Chondrocyte (in vitro differentiated cells): Measurements from ENCODE around the gene PTPRJ. TPM values are rescaled to one million over a fixed set of nuclear protein-coding genes. Genes with fewer than 3 reads are reported as not detected.

Experiments
- DNase-seq: peaks from one replicate; pipeline ENCODE4 v3.0.0; 2021; ENCODE audit warnings: mixed read lengths, low spot score
- H3K27ac Mint-ChIP-seq: one replicate; pipeline ENCODE4 v1.8.0; 2021; ENCODE audit warnings: mild to moderate bottlenecking, moderate library complexity, mixed read lengths; ENCODE audit not compliant: unreplicated experiment
- H3K27me3 Mint-ChIP-seq: 2 replicates; pipeline ENCODE4 v1.8.0; 2021; ENCODE audit warnings: low read depth, mixed read lengths
- H3K36me3 Mint-ChIP-seq: 2 replicates; pipeline ENCODE4 v1.8.0; 2021; ENCODE audit warnings: low read depth, mixed read lengths
- H3K4me1 Mint-ChIP-seq: 2 replicates; pipeline ENCODE4 v1.8.0; 2021; ENCODE audit warnings: low read depth, mild to moderate bottlenecking, mixed read lengths
- H3K4me3 Mint-ChIP-seq: one replicate; pipeline ENCODE4 v1.8.0; 2021; ENCODE audit warnings: mild to moderate bottlenecking, moderate library complexity, mixed read lengths; ENCODE audit not compliant: unreplicated experiment
- H3K9me3 Mint-ChIP-seq: 2 replicates; pipeline ENCODE4 v1.8.0; 2021; ENCODE audit warnings: low read depth, mixed read lengths
- CTCF ChIP-seq: fragments of 200-600 bp; sonication (generic); IDR thresholded peaks from 2 replicates; pipeline ENCODE4 v1.5.0; 2021; ENCODE audit warnings: antibody characterized with exemption, mild to moderate bottlenecking, moderate library complexity
- total RNA-seq: library from RNA; stranded (reverse); gene quantifications from 3 replicates; pipeline ENCODE4 v1.2.1, GENCODE V29; 2021

PTPRJ gene
- total RNA-seq, 1 donor from 2014 or later = 18.1 TPM

- no peak overlapping the region for H3K27ac Mint-ChIP-seq
- H3K27me3 Mint-ChIP-seq = no peaks in the 10 kb centered on the region
- no peaks in the 10 kb centered on the region for H3K36me3 Mint-ChIP-seq
- no peak for DNase-seq
- peaks cover 3% of the 10 kb centered on the region for H3K9me3 Mint-ChIP-seq
- H3K4me3 Mint-ChIP-seq = no peak overlapping the region
- TF ChIP-seq CTCF = no peak
- peaks cover 35% of the 10 kb centered on the region for H3K4me1 Mint-ChIP-seq
These were observed 78.4 kb downstream of the PTPRJ start for GRCh38 chr11:48058788-48059187.

GRCh38 chr11:48062649-48063048 is 82.3 kb downstream of the PTPRJ start:
- peak overlapping the region; percentile 94 for H3K27ac Mint-ChIP-seq
- H3K4me1 Mint-ChIP-seq = peaks cover 39% of the 10 kb centered on the region
- TF ChIP-seq CTCF = no peak
- DNase-seq = no peak
- H3K9me3 Mint-ChIP-seq = peaks cover 3% of the 10 kb centered on the region
- H3K36me3 Mint-ChIP-seq = no peaks in the 10 kb centered on the region
- H3K4me3 Mint-ChIP-seq = no peak overlapping the region
- H3K27me3 Mint-ChIP-seq = no peaks in the 10 kb centered on the region

DNA sequence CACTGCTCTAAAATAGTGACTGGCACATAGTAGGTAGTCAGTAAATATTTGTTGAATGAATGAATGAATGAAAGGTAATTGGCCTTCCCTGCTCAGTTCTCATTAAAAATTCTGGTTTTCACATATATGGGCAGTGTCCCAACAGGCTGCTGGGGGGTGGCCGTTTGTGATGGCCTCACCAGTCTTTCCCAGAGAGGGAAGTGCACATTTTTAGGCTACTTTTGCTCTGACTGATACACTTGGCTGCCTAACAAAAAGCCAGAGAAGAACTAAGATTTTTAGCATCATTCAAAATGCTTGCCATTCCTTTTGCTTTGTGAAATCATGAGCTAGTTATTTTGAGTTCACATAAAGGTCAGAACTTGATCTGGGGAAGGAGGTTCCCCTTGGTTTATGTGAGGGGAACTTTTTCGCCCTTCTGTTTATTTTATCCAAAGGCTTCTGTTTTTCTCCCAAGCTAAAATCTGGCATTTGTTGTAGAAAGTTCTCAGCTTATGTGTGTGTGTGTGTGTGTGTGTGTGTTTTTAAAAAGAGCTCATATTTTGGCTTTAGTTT is 83.1 kb downstream of the PTPRJ start:
- Mint-ChIP-seq H3K4me3 (peak overlapping the region; percentile 33), H3K27me3 (no peaks in the 10 kb centered on the region), H3K9me3 (peaks cover 3% of the 10 kb centered on the region), H3K36me3 (no peaks in the 10 kb centered on the region), H3K4me1 (peaks cover 39% of the 10 kb centered on the region), H3K27ac (peak overlapping the region; percentile 94)
- no peak for TF ChIP-seq CTCF
- DNase-seq = no peak

- no peak for DNase-seq
- H3K4me1 Mint-ChIP-seq = peaks cover 39% of the 10 kb centered on the region
- H3K4me3 Mint-ChIP-seq = peak overlapping the region; percentile 33
- no peaks in the 10 kb centered on the region for H3K36me3 Mint-ChIP-seq
- peak overlapping the region; percentile 94 for H3K27ac Mint-ChIP-seq
- H3K27me3 Mint-ChIP-seq = no peaks in the 10 kb centered on the region
- H3K9me3 Mint-ChIP-seq = peaks cover 3% of the 10 kb centered on the region
- no peak for TF ChIP-seq CTCF
These were observed 83.9 kb downstream of the PTPRJ start for GRCh38 chr11:48064306-48064705.

DNA sequence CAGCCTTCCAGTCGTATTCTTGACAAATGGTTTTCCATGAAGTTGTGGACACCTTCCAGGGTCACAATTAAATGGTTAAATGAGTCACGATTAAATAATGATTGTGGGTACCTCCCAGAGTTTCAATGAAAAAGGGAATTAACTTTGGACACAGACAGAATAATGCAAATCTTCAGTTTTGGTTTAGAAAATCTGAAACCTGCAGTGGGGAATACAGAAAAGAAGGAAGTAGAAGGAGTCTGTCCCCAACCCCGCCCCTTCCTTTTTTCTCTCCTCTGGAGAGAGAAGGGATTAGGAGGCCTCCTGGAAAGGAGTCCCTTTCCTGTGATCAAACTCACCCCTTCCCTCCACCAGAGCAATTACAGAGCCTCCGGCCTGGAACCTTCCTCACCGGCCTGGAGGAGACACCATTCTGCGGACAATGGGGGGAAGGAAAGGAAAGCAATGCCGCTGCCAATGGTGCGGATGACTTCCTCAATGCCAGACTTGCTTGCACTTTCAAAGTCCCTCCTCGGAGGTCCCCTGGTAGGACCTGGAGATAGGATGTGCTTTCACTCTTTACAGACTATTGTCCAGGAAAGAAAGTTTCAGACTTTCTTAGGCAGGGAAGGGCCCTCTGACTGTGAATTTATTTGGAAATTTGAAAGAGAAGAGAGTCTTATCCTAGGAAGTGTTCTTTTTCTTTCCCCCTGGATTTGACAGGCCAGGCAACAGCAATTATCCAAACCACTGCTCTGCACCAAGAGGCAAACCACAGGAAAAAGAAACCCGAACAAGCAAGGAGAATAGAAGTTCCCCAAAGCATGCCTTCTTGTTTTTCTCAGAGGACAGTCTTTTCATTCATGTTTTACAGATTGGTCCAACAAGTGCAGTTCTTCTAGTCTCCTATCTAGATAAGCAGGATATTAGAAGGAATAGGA is 86.8 kb downstream of the PTPRJ start:
- no peak for DNase-seq
- Mint-ChIP-seq H3K36me3 (no peaks in the 10 kb centered on the region), H3K4me3 (no peak overlapping the region), H3K9me3 (peaks cover 3% of the 10 kb centered on the region), H3K27me3 (no peaks in the 10 kb centered on the region), H3K27ac (peak overlapping the region; percentile 2), H3K4me1 (peaks cover 33% of the 10 kb centered on the region)
- no peak for TF ChIP-seq CTCF
